Activated CD8-positive, alpha-beta memory T cell treated with anti-CD3 and anti-CD28 coated beads, Interleukin-2, amount 50 U/mL, for 1 hour (primary cell): ENCODE results near the gene CACNG4.

Source experiments
- DNase-seq: peaks from one replicate; pipeline ENCODE4 v3.0.0-alpha.2; 2020; ENCODE audit errors: extremely low read depth

CACNG4 gene

GRCh38 chr17:67058036-67058435 is 93.5 kb downstream of the CACNG4 start:
- no peak for DNase-seq

DNA sequence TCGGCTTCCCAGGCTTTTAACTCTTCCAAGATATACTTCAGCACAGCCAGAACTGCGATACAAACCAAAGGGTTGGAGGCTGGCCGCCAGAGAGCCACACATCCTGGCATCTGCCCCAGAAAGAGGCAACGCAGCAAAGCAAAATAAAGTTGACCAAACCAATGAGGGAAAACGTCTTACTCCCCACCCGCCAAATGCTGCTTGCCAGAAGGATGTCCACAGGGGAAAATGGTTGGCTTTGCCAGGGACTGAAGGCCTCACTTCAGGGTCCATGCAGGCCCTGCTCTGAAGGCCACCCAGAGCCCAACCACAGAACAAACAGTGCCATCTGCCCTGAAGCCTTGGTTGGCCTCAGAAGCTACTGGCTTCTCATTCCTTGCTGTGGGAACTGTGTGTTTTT is 94.9 kb downstream of the CACNG4 start:
- no peak for DNase-seq

- DNase-seq = no peak
Observed at GRCh38 chr17:67063141-67063540, 98.6 kb downstream of the CACNG4 start.

DNA sequence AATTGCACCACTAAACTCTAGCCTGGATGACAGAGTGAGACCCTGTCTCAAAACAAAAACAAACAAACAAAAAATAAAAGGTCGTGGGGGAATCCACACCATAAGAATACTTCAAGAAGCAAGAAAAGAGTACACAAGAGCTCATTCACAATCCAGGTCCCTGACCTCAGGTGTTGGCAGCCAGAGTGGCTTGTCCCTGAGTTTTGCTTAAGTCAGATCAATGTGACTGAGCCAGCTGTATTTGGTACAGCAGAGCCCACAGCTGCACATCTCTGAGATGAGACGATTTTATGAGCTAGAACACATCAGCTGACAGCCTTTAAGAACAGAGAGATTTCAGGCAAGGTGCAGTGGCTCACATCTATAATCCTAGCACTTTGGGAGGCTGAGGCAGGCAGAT is 102.2 kb downstream of the CACNG4 start:
- DNase-seq = no peak

- no peak for DNase-seq
Observed at GRCh38 chr17:67067571-67068482, 103.3 kb downstream of the CACNG4 start.

GRCh38 chr17:67068999-67069398 is 104.5 kb downstream of the CACNG4 start:
- no peak for DNase-seq

GRCh38 chr17:67069603-67070136 is 105.2 kb downstream of the CACNG4 start:
- DNase-seq = no peak

DNA sequence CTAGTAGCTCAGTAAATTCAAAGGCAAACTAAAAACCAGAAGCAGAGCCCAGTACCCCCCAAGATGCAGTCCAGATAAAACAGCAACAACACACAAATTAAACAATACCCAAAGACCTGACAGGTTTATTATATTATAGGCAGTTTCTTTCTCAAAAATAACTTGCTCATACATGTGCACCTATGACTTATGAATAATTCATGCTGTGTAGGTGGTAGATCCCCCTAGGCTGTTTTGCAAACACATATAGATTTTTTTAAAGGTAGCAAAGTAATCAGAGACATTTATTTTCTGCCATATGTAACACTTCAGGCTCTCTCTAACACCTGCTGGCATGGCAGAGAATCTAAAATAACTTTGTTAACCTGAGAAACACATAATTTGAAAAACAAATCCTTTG is 107.1 kb downstream of the CACNG4 start:
- no peak for DNase-seq

- no peak for DNase-seq
Observed at GRCh38 chr17:67072885-67073284, 108.4 kb downstream of the CACNG4 start.

- no peak for DNase-seq
Observed at GRCh38 chr17:67074781-67075180, 110.3 kb downstream of the CACNG4 start.

DNA sequence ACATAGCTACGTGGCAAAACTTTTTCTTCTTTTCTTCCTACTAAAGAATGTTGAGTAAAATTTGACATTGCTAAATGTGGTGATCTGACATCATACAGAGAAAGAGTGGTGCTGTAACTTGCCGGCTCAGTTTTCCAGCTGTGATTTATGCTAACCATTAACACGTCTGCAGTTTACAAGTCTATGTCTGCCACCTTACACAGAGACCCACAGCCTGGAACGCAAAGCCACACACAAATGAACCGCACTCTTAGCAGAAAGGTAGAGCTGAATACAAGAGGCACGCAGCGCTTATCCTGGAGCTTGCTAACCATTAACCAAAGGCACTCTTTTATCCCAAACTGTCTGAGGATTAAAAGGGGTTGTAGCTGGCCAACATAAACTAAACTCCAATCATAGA is 111.8 kb downstream of the CACNG4 start:
- DNase-seq = no peak

DNA sequence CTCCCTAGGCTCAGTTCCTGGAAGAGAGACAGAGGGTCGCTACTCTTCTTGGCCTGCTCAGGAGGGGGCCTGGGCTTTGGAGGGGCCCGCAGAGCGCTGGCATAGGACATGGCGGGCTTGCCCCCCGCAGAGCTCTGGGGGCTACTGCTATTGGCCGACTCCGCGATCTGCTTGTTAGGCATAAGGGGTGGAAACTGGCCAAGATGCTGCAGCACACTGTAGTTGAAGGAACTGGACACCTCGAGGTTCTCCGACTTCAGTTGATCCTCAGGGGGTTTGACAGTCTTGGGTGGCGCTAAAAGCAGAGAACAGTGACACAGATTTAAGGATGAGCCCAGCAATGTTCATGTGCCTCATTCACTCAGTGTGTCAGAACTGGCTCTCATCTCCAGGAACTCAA is 113.8 kb downstream of the CACNG4 start:
- DNase-seq = no peak

GRCh38 chr17:67079491-67079890 is 115.0 kb downstream of the CACNG4 start:
- DNase-seq = no peak

DNA sequence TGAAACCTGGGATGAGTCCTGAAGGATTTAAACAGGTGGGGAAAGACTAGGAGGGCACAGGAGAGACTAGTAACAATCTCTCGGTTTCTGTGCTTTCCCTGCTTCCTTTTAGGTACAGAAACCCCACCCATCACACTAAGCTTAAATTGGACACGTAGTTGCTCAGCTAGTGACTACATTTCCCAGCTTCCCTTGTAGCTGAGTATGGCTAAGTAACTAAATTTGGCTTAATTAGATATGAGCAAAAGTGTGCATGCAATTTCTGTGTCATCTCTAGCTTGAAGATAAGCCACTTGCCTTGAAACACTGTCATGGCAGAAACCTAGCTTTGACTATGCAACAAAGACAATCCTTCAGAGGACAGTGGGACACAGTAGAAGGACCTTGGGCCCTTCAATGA is 116.3 kb downstream of the CACNG4 start:
- DNase-seq = no peak

DNA sequence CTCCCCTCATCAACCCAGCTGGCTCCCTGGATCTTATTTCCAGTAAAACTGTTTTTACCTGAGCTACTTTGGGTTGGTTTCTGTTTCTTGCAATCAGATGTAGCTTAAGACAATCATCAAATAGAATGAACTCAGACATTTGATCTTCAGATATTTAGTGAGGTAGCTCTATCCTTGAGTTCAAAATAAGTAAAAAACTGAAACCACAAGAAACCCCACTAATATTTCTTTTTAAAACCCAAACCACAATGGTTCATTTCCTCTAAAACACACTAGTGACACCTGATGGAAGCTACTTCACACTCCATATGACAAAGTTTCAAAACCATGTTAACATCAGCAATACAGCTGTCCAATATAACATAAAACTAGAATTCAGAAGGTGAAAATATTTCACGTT is 117.6 kb downstream of the CACNG4 start:
- no peak for DNase-seq
